ENCODE data around the gene PRDM16. TPM values are rescaled to one million over a fixed set of nuclear protein-coding genes. Genes with fewer than 3 reads are reported as not detected.

The PRDM16 gene
- total and polyA plus RNA-seq, 2 of the 4 experiments (the other 2 are of a cell fraction) = 0.02 TPM; not detected in 1

- Histone ChIP-seq H3K27ac (ENCODE audit: insufficient read depth, low read length) (no peak overlapping the region), H2AK9ac (replicated peaks; ENCODE audit: low read depth, low read length, poor library complexity) (no peak overlapping the region), H4K20me1 (ENCODE audit: insufficient read depth, low read length) (no peaks in the 10 kb centered on the region), H3K18ac (ENCODE audit: low read depth, low read length) (no peak overlapping the region), H3K9ac (ENCODE audit: low read depth, low read length) (no peak overlapping the region), H2BK120ac (ENCODE audit: low read depth, low read length) (no peak overlapping the region), H2BK20ac (ENCODE audit: low read depth, low read length) (no peak overlapping the region), H2AFZ (replicated peaks; ENCODE audit: low read length, poor library complexity) (no peak overlapping the region), H2AK5ac (ENCODE audit: low read depth, low read length) (no peak overlapping the region), H2BK5ac (ENCODE audit: low read depth, low read length, poor library complexity, severe bottlenecking) (no peak overlapping the region), H3K79me1 (ENCODE audit: low read depth in 1 of 2, low read length in 2 of 2) (no peaks in the 10 kb centered on the region), H3K9me3 (ENCODE audit: control insufficient read depth, insufficient read depth, low read length) (no peaks in the 10 kb centered on the region), H3K4me1 (ENCODE audit: control insufficient read depth, insufficient read depth, low read length) (no peaks in the 10 kb centered on the region), H2BK15ac (ENCODE audit: low read depth, low read length) (no peak overlapping the region), H3K36me3 (ENCODE audit: control insufficient read depth, insufficient read depth, low read length) (no peaks in the 10 kb centered on the region), H3K4ac (ENCODE audit: low read depth, low read length) (no peak overlapping the region), H4K8ac (ENCODE audit: low read depth in 2 of 2, low read length in 2 of 2) (no peak overlapping the region), H3K4me2 (ENCODE audit: low read depth, low read length) (no peak overlapping the region), H4K91ac (ENCODE audit: insufficient read depth, low read depth, low read length) (no peak overlapping the region), H3K56ac (ENCODE audit: extremely low read depth, insufficient read depth, low read length) (no peak overlapping the region), H3K4me3 (ENCODE audit: insufficient read depth, low read depth, low read length) (no peak overlapping the region), H3K23ac (ENCODE audit: low read depth, low read length) (no peak overlapping the region), H3K9me1 (ENCODE audit: insufficient read depth, low read length) (no peaks in the 10 kb centered on the region), H3K14ac (replicated peaks; ENCODE audit: low read depth, low read length) (no peak overlapping the region), H4K5ac (ENCODE audit: low read depth, low read length) (no peak overlapping the region), H3K27me3 (ENCODE audit: control insufficient read depth, insufficient read depth, low read length) (peaks cover 15% of the 10 kb centered on the region)
- BruUV-seq (replicated peaks) = no TSS peak
- DNase-seq = no peak
- ChIA-PET CTCF (interaction anchor here (2.1 kb wide), 1 partner anchor 10 kb away, joined by 8 read pairs; no protein-coding TSS in a partner anchor), POLR2A (ENCODE audit: unreplicated experiment) (no interaction called here)
- ATAC-seq (ENCODE audit: low read depth) = no peak
- WGBS, 2 experiments (ENCODE audit: extremely low coverage in 2 of 2, insufficient read length in 1 of 2) = 81% methylated on average over 8 of the region's 22 CpGs; no CpG with 5 or more reads in 1 of the 2 experiments
- dilution Hi-C loops (cut with HindIII; ENCODE audit: low sequenced_read_pairs, unreplicated experiment) (no loop called here), in situ Hi-C loops (cut with MboI; ENCODE audit: low sequenced_read_pairs) (no loop called here), intact Hi-C loops (cut with micrococcal nuclease) (no loop called here)
- TF ChIP-seq RCOR1 (IDR thresholded peaks at IDR 0.05; ENCODE audit: insufficient replicate concordance, low read length) = no peak
- no peak for TF ChIP-seq RAD21 (IDR thresholded peaks at IDR 0.05; ENCODE audit: low read length)
- no peak for TF ChIP-seq POLR2A (IDR thresholded peaks at IDR 0.05; ENCODE audit: low read depth, low read length)
Observed at GRCh38 chr1:3463013-3463385, 394.0 kb downstream of the PRDM16 start.
